DMS153 treated with DMSO at 0.1 percent for 48 hours (cell line): Measurements from ENCODE around the gene KLF13.

Experiments used
- DNase-seq: peaks from one replicate; lab custom pipeline; 2025; ENCODE audit not compliant: unreplicated experiment; lab: John Stamatoyannopoulos, UW

KLF13 gene

GRCh38 chr15:31298707-31299172 is 27.9 kb upstream of the KLF13 start:
- no peak for DNase-seq

DNA sequence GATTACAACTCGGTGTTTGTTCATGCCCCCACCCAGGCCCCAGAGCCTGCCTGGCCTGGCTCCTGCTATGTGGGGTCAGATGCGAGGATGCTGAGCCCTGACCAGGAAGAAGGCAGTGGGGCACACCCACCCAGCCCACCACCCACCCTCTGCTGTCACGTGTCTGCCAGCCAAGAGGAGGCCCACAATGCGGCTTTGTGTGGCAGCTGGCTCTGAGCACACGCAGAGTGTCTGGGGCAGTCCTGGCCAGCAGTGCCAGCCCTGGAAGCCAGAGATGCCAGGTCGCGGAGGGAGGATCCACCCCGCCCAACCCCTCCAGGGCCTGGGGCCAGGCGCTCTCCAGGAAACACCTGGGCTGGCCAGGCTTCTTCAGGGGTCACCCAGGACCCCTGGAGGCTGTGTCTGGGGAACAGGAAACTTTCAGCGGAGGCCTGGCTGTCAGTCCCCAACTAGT is 26.4 kb upstream of the KLF13 start:
- no peak for DNase-seq

DNA sequence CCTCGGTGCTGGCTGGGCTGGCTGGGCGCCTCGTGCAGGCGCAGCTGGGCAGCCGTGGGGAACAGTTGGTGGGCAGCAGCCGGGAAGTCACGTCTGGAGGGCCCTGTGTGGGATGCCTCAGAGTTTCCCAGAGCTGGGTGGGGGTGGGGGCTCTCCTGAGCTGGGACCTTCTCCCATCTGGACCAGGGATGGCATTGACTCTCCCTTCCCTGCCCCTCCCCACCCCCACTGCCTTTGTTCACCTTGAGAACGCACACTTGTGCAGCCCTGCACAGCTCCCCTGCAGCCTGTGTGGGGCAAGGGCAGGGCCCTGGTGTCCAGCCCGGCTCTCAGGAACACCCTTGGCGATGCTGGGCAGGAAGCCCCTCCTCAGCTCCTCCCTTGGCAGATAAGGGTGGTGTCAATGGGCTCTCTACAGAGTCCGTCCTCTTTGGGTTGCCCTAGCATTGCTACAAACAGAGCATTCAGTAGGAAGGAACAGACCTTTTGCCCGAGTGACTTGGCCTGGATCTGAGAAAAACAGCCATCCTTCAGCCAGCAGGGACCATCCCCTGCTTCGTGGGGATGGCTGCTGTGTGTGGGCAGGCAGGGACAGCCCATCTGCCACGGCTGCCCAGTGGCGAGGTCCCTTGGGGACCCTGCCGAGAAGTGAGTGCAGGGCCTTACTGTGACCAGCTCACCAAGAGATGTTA is 25.5 kb upstream of the KLF13 start:
- DNase-seq, result no peak

- DNase-seq, result no peak
Measured at GRCh38 chr15:31301673-31301990, 25.0 kb upstream of the KLF13 start.

- DNase-seq, result no peak
Measured at GRCh38 chr15:31302029-31302657, 24.5 kb upstream of the KLF13 start.

GRCh38 chr15:31302778-31303725 is 23.6 kb upstream of the KLF13 start:
- no peak for DNase-seq

GRCh38 chr15:31303726-31304648 is 22.6 kb upstream of the KLF13 start:
- DNase-seq, result no peak

DNA sequence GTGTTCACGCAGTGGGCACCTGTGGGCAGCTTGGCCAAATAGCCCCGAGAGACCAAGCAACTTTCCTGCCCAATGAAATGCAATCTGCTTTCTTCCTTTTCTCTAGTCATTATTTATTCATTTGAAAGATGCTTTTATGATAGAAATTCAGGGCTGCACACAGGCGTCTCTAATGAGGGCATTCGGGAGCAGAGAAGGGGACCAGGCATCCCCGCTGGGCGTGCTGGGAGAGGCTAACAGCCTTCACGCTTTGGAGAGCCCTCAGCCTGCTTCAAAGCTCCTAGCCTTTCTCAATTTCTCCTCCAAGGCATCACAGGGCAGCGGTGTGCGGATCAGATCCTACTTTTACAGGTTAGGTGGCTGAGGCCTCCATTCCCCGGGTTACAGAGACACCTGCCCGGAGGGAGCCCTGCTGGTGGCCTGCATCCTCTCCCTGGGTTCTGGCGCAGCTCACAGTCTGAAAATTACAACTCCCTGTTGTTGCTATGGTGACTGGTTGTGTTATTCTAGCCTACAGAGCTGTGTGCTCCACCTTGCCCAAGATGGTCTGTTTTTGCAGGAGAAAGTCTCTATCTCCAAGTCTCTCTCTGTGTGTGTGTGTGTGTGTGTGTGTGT is 21.8 kb upstream of the KLF13 start:
- peak; percentile 14 for DNase-seq

DNA sequence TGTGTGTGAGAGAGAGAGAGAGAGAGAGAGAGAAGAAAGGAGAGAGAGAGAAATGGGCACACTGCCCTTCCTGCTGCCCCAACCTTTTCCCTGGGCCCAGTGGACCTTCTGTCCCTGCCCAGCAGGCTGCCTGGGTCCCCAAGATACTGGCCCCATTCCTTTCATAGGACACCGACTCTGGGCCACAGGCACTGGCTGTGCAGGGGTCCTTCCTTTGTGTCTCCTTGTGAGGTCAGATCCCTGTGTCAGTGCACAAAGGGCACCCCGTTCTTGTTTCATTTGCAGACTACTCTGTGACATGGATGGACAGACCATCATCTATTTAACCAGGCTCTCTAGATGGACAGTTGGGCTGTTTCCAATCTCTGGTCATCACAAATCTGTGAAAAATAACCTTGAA is 21.3 kb upstream of the KLF13 start:
- DNase-seq, result no peak

GRCh38 chr15:31305796-31306425 is 20.7 kb upstream of the KLF13 start:
- DNase-seq, result no peak

- peak; percentile 65 for DNase-seq
Measured at GRCh38 chr15:31306426-31307269, 20.0 kb upstream of the KLF13 start.

DNA sequence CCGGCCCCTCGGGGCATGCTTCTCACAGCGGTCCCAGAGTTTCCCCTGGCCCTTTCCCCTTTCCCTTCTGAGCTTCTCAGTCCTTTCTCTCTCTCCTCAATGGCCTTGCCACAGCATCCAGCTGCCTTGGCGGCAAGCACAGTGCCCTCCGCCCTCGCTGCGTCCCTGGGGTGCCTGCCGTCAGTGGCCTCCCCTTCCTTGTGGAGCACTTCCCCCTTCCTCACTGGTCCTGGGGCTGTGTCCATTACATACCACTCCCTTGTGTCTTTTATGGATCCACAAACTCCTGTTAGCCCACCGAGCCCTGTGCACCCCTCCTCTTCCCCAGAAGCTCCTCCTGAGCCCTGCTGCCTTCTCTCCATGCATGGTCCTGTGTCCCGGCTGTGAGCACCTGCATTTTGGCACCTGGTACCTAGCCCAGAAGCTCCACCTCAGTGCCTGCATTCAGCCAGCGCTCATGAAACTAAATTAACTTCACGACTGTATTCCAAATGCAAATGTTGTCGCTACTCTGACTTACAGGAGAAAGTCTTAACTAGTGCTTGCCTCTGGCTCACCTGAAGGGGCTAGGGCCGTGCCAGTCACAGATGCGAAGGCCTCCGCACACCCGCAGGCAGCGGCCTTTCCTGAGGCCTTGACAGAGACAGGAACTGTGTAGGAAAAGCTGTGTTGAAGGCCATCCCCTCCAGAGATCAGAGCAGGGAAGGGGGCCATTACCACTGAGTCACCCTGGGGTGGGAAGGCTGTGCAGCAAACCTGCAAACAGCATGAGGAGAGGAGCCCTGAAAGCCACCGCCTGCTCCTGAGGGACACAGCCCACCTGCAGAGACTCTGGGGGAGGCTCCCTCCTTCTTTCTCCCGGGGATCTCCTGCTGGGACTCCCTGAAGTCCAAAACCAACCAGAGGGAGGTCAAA is 19.1 kb upstream of the KLF13 start:
- no peak for DNase-seq

- no peak for DNase-seq
Measured at GRCh38 chr15:31308185-31308639, 18.4 kb upstream of the KLF13 start.

DNA sequence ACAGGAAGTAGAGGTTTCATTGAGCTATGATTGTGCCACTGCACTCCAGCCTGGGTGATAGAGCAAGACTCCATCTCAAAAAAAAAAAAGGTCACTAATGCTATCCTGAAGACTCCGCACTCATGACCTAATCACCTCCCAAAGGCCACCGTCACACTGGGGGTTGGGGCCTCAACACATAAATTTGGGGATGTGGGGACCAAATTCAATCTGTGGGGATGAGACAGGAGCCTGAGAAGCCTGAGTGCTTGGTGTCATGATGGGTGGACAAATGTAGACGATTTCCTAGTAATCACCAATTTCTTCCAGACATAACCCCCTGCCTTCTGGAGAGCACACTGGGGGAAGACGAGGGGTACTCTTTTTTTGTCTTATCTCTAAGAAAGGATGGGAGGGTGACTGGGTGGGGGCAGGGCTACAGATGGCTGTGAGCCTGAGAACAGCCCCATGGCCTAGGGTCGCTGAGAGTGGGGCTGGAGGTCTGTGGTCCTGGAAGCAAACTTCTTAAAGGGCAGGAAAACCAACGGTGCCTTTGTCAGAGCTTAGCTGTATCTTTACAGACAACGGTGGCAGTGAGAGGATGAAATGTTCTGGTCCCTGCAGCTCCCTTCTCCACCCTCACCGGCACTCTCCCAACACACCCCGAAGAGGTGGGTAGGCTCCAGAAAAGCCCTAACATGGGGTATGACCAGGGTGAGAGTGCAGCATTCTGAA is 16.6 kb upstream of the KLF13 start:
- DNase-seq, result no peak

DNA sequence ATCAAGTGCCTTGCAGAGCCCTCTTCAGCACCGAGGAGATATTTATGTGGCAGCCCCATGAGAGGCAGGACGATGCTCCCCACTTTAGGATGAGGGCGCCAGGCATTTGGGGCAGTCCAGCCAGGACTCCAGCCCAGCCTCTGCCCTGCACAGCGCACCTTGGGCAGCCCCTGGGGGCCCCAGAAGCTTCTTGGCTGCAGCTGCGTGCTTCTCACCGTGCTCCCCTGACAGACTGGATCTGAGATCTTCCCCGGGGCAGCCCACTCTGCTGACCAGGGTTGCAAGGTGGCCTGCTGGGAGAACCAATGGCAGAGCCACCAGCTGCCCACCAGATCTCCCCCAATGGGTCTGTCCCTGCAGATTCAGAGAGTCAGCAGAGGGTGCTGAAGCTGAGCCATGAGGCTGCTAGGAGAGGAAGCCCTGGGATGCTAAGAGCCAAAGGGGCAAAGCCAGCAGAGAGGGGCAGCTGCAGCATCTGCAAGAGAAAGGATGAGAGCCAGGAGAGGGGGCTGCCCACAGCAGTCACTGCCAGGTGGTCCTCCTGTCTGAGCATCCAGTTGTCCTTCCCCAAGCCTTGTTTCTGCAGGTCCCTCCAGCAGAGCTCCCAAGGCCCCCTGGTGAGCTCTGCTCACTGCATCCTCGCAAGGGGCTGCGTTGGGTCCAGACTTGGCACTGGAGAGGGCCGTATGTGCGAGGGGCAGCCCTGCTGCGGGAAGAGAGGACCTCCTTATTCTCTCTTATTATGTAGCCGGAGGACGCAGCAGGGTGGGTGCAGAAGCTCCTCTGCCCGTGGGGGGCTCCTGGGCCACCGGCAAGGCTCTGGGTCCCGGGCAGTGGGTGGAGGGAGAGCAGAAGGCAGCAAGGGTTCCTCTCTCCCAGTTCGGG is 14.7 kb upstream of the KLF13 start:
- no peak for DNase-seq

DNA sequence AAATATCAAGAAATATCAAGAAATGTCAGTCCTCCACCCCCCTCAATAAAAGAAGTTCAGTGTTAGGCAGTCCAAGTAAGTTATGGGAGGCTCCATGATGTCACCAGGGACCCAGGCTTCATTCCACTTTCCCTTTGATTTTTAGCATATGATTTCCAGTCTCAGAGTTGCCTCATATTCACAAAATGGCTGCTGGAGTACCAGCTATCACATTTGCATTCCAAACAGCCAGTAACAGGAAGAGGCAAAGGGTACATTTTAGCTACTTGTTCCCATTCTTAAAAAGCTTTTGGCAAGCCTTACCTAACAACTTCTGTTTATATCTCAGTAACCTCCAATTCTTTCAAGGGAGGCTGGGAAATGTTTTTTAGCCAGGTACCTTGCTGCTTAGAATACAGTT is 13.4 kb upstream of the KLF13 start:
- no peak for DNase-seq
